Ovary (tissue), 3 donors: Measurements from ENCODE around the gene DENND1A.

ENCODE experiments used
- POLR2A ChIP-seq: fragments of 450-650 bp; IDR thresholded peaks from one replicate; pipeline ENCODE4 v1.6.1; 2017; ENCODE audit warnings: antibody characterized with exemption, mild to moderate bottlenecking, moderate library complexity
- TF ChIP-seq, protein P1 (sequence below), 3 donors: fragments of 450-650 bp in 2 of 3; fragments of 200-600 bp in 1 of 3; IDR thresholded peaks; one replicate each; pipeline versions ENCODE4 v1.5.1 to v1.8.0; 2016 to 2022; ENCODE audit warnings: antibody characterized with exemption in 3 of 3, mild to moderate bottlenecking in 1 of 3
- donor health status: DM: no; HTN: no; CAD: no.

DNA sequence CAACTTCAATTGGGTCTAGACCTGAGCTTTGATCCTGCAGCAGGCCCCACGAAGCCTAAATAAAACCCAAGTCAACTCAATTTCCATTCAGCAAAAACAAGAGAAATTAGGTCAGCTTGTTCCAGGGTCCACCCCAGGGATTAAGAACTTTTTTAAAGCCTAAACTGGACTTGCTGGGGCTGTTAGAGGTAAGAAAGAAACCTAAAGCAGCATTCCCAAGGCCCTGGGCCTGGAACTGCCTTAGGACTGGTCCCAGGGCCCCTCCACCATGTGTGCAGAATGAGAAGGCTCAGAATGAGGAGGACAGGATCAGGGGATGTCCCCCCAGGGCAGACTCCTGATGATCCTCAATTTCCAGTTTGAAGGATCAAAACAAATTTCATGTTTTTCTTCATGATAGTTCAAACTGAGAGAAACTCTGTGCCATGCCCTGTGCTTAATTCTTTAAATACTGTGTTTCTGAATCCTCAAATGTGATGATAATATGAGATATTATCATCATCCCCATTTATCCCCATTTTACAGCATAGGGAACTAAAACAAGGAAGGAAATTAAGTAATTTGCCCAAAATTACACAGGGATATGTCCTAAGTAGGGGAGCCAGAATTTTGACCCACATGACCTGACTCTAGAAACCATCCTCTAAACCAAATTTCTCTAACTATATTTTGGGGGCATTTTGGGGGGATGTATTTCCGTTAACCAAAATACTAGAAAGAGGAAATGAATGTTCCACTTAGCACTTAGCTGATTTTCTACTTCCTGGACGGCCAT, 64.5 kb downstream of the DENND1A start:
- no peak for TF ChIP-seq POLR2A
- TF ChIP-seq, protein P1, sequence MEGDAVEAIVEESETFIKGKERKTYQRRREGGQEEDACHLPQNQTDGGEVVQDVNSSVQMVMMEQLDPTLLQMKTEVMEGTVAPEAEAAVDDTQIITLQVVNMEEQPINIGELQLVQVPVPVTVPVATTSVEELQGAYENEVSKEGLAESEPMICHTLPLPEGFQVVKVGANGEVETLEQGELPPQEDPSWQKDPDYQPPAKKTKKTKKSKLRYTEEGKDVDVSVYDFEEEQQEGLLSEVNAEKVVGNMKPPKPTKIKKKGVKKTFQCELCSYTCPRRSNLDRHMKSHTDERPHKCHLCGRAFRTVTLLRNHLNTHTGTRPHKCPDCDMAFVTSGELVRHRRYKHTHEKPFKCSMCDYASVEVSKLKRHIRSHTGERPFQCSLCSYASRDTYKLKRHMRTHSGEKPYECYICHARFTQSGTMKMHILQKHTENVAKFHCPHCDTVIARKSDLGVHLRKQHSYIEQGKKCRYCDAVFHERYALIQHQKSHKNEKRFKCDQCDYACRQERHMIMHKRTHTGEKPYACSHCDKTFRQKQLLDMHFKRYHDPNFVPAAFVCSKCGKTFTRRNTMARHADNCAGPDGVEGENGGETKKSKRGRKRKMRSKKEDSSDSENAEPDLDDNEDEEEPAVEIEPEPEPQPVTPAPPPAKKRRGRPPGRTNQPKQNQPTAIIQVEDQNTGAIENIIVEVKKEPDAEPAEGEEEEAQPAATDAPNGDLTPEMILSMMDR (IDR thresholded peaks at IDR 0.05), result no peak
